GM10266 (cell line): ENCODE data around the gene ITGB8.

Experiments
- DNase-seq: peaks from one replicate; pipeline ENCODE4 v3.0.0; 2012; ENCODE audit errors: extremely low spot score
- CTCF ChIP-seq: IDR thresholded peaks from 2 replicates; pipeline ENCODE4 v1.5.1; 2012; ENCODE audit warnings: mild to moderate bottlenecking, low read depth; ENCODE audit not compliant: control insufficient read depth, insufficient read depth; ENCODE audit errors: missing control alignments

The ITGB8 gene

GRCh38 chr7:20338285-20338684 lies 7.6 kb downstream of the ITGB8 start:
- no peak for DNase-seq
- TF ChIP-seq CTCF = no peak

- no peak for DNase-seq
- TF ChIP-seq CTCF = no peak
Observed at GRCh38 chr7:20340839-20341238, 10.1 kb downstream of the ITGB8 start.

- no peak for DNase-seq
- no peak for TF ChIP-seq CTCF
Observed at GRCh38 chr7:20343205-20343604, 12.5 kb downstream of the ITGB8 start.

GRCh38 chr7:20343941-20344340 lies 13.2 kb downstream of the ITGB8 start:
- no peak for DNase-seq
- no peak for TF ChIP-seq CTCF

GRCh38 chr7:20344396-20344795 lies 13.7 kb downstream of the ITGB8 start:
- DNase-seq = no peak
- TF ChIP-seq CTCF = no peak

GRCh38 chr7:20346577-20346976 lies 15.9 kb downstream of the ITGB8 start:
- TF ChIP-seq CTCF = no peak
- DNase-seq = no peak

GRCh38 chr7:20347680-20348079 lies 17.0 kb downstream of the ITGB8 start:
- TF ChIP-seq CTCF = no peak
- no peak for DNase-seq
